SK-N-SH (cell line): Measurements from ENCODE around the gene DUSP28. TPM values are rescaled to one million over a fixed set of nuclear protein-coding genes. Genes with fewer than 3 reads are reported as not detected.

Source experiments
- CTCF ChIA-PET: fragments of 300-600, 350-600 bp; formaldehyde crosslinking; extraction: SDS; loops from one replicate; lab custom pipeline; 2021; lab: Yijun Ruan, JAX
- POLR2A ChIA-PET: fragments of 350-600 bp; sonication (Branson Sonifier 250); formaldehyde crosslinking; extraction: SDS; loops from one replicate; lab custom pipeline; 2020; ENCODE audit warnings: antibody characterized with exemption, inconsistent platforms; lab: Yijun Ruan, JAX
- DNase-seq: peaks from one replicate; pipeline ENCODE4 v3.0.0; 2012
- H2AFZ ChIP-seq: fragments of 200-600 bp; sonication (generic); 2 replicates; pipeline ENCODE4 v1.8.1; 2016; ENCODE audit warnings: antibody characterized with exemption, mild to moderate bottlenecking, low read depth
- H3F3A ChIP-seq: fragments of 200-600 bp; sonication (generic); replicated peaks from 2 replicates; pipeline ENCODE3; 2016; ENCODE audit warnings: antibody characterized with exemption, mild to moderate bottlenecking; ENCODE audit not compliant: insufficient read depth
- H3K27ac ChIP-seq, 2 experiments: fragments of 200-500 bp in 1 of 2; fragments of 200-600 bp in 1 of 2; sonication (Bioruptor generic) in 1 of 2; sonication (generic), shearing (Covaris generic) in 1 of 2; 2 replicates each; pipeline versions ENCODE4 v1.5.1 to v1.6.1; 2014 to 2016; ENCODE audit warnings: low read depth in 2 of 2, inconsistent platforms in 1 of 2, low read length in 1 of 2, mild to moderate bottlenecking in 1 of 2, mixed read lengths in 1 of 2
- H3K27me3 ChIP-seq: fragments of 200-600 bp; sonication (generic), shearing (Covaris generic); 2 replicates; pipeline ENCODE4 v1.6.1; 2016; ENCODE audit warnings: mixed run types; ENCODE audit not compliant: insufficient read depth
- H3K36me3 ChIP-seq, 2 experiments: fragments of 200-500 bp in 1 of 2; fragments of 200-600 bp in 1 of 2; sonication (Bioruptor generic) in 1 of 2; sonication (generic) in 1 of 2; replicated peaks in 1 of 2; 2 replicates each; pipeline versions ENCODE3 to v1.5.1; 2014 to 2016; ENCODE audit warnings: low read length in 1 of 2, mild to moderate bottlenecking in 1 of 2; ENCODE audit not compliant: insufficient read depth in 2 of 2, control insufficient read depth in 1 of 2
- H3K4me1 ChIP-seq, 2 experiments: fragments of 200-500 bp in 1 of 2; fragments of 200-600 bp in 1 of 2; sonication (Bioruptor generic) in 1 of 2; sonication (generic), shearing (Covaris generic) in 1 of 2; 2 replicates each; pipeline versions ENCODE4 v1.5.1 to v1.6.1; 2014 to 2016; ENCODE audit warnings: low read depth in 1 of 2, low read length in 1 of 2, mixed run types in 1 of 2; ENCODE audit not compliant: insufficient read depth in 2 of 2, control insufficient read depth in 1 of 2
- H3K4me2 ChIP-seq: fragments of 200-600 bp; sonication (generic), shearing (Covaris generic); 2 replicates; pipeline ENCODE4 v1.6.1; 2017; ENCODE audit warnings: mixed run types
- H3K4me3 ChIP-seq, 2 experiments: fragments of 200-500 bp in 1 of 2; fragments of 200-600 bp in 1 of 2; sonication (Bioruptor generic) in 1 of 2; sonication (generic), shearing (Covaris generic) in 1 of 2; 2 replicates each; pipeline versions ENCODE4 v1.5.1 to v1.8.1; 2014 to 2016; ENCODE audit warnings: low read depth in 2 of 2, inconsistent platforms in 1 of 2, low read length in 1 of 2, mild to moderate bottlenecking in 1 of 2, mixed read lengths in 1 of 2, moderate library complexity in 1 of 2
- H3K79me2 ChIP-seq: fragments of 200-600 bp; sonication (generic); 2 replicates; pipeline ENCODE4 v1.8.1; 2017; ENCODE audit warnings: mild to moderate bottlenecking; ENCODE audit not compliant: insufficient read depth
- H3K9ac ChIP-seq: fragments of 200-600 bp; sonication (generic); 2 replicates; pipeline ENCODE4 v1.6.1; 2017; ENCODE audit warnings: mixed run types
- H3K9me2 ChIP-seq: fragments of 200-600 bp; sonication (generic); 2 replicates; pipeline ENCODE4 v1.6.1; 2017; ENCODE audit warnings: mixed run types
- H3K9me3 ChIP-seq: fragments of 200-600 bp; sonication (generic); 2 replicates; pipeline ENCODE4 v1.6.1; 2017; ENCODE audit warnings: mixed run types, mild to moderate bottlenecking, moderate library complexity
- H4K20me1 ChIP-seq: fragments of 200-600 bp; sonication (generic); 2 replicates; pipeline ENCODE4 v1.6.1; 2017; ENCODE audit warnings: mild to moderate bottlenecking, mixed run types; ENCODE audit not compliant: insufficient read depth
- CHD2 ChIP-seq: fragments of 150-350 bp; IDR thresholded peaks from 2 replicates; pipeline ENCODE4 v1.6.1; 2018; ENCODE audit warnings: low read length; ENCODE audit not compliant: partially characterized antibody
- CTCF ChIP-seq: fragments of 200-600 bp; sonication (generic); IDR thresholded peaks from 2 replicates; pipeline ENCODE4 v1.6.1; 2017; ENCODE audit warnings: antibody characterized with exemption, mild to moderate bottlenecking, moderate library complexity
- ELF1 ChIP-seq: IDR thresholded peaks from 2 replicates; pipeline ENCODE4 v1.4.0; 2012
- EP300 ChIP-seq, 2 experiments: IDR thresholded peaks; 2 replicates each; pipeline versions ENCODE4 v1.4.0 to v1.6.1; 2012; ENCODE audit warnings: borderline replicate concordance in 1 of 2, low read depth in 1 of 2, low read length in 1 of 2
- EZH2phosphoT487 ChIP-seq: fragments of 200-600 bp; sonication (generic); IDR thresholded peaks from 2 replicates; pipeline ENCODE4 v1.6.1; 2017; ENCODE audit warnings: low read depth, mixed run types, mild to moderate bottlenecking, antibody characterized with exemption, moderate library complexity, borderline replicate concordance
- FOSL2 ChIP-seq: IDR thresholded peaks from 2 replicates; pipeline ENCODE4 v1.4.0; 2012; ENCODE audit warnings: low read depth, mild to moderate bottlenecking, moderate library complexity, borderline replicate concordance
- FOXJ3 ChIP-seq: sonication (generic); formaldehyde crosslinking; IDR thresholded peaks from 2 replicates; pipeline ENCODE4 v1.5.1; 2020; ENCODE audit warnings: mild to moderate bottlenecking, missing genetic modification reagents
- FOXM1 ChIP-seq: IDR thresholded peaks from 2 replicates; pipeline ENCODE4 v1.4.0; 2012; ENCODE audit warnings: low read depth, mild to moderate bottlenecking
- GABPA ChIP-seq: IDR thresholded peaks from 2 replicates; pipeline ENCODE4 v1.4.0; 2012; ENCODE audit warnings: low read depth, mild to moderate bottlenecking
- GATA2 ChIP-seq: sonication (generic); formaldehyde crosslinking; IDR thresholded peaks from 2 replicates; pipeline ENCODE4 v1.5.0; 2020; ENCODE audit warnings: mild to moderate bottlenecking, missing genetic modification reagents
- IRF3 ChIP-seq: fragments of 150-350 bp; IDR thresholded peaks from 2 replicates; pipeline ENCODE4 v1.6.1; 2016; ENCODE audit warnings: mild to moderate bottlenecking, low read depth, low read length
- JUND ChIP-seq: IDR thresholded peaks from 2 replicates; pipeline ENCODE4 v1.4.0; 2012
- MAX ChIP-seq: IDR thresholded peaks from 2 replicates; pipeline ENCODE4 v1.4.0; 2012; ENCODE audit warnings: low read depth
- MEF2A ChIP-seq: IDR thresholded peaks from 2 replicates; pipeline ENCODE4 v1.4.0; 2012; ENCODE audit warnings: low read depth, borderline replicate concordance
- MXI1 ChIP-seq: IDR thresholded peaks from 2 replicates; pipeline ENCODE4 v1.6.1; 2012; ENCODE audit warnings: mild to moderate bottlenecking, low read depth, low read length, improper control_type of control experiment
- PBX3 ChIP-seq: IDR thresholded peaks from 2 replicates; pipeline ENCODE4; 2012
- POLR2AphosphoS5 ChIP-seq: IDR thresholded peaks from 2 replicates; pipeline ENCODE4 v1.6.1; 2012; ENCODE audit warnings: low read depth, low read length
- REST ChIP-seq: IDR thresholded peaks from 2 replicates; pipeline ENCODE4 v1.6.1; 2012; ENCODE audit warnings: mild to moderate bottlenecking, low read depth, low read length, moderate library complexity
- YY1 ChIP-seq: IDR thresholded peaks from 2 replicates; pipeline ENCODE4 v1.4.0; 2012; ENCODE audit warnings: low read depth, mild to moderate bottlenecking
- WGBS: methylation state at CpG from one replicate; pipeline ENCODE4 v1.1.6; 2017; ENCODE audit warnings: low lambda C conversion rate; 5-methylcytosine and 5-hydroxymethylcytosine counted together
- polyA plus RNA-seq, 3 experiments: library from polyadenylated mRNA; depleted of rRNA; stranded (reverse); fragments of >200 nt; gene quantifications; 2 replicates each; pipeline ENCODE4 v1.2.3, GENCODE V29; 2012

DUSP28 gene
- polyA plus RNA-seq, 1 of the 3 experiments (the other 2 are of a cell fraction): 4.1 TPM

- ChIA-PET POLR2A (no interaction called here), CTCF (no interaction called here)
- Histone ChIP-seq H2AFZ (no peak overlapping the region), H3K27ac (no peak overlapping the region), H4K20me1 (no peaks in the 10 kb centered on the region), H3K36me3 (peaks cover 10 to 14% of the 10 kb centered on the region in 2 experiments), H3K9ac (no peak overlapping the region), H3K4me1 (no peaks in the 10 kb centered on the region), H3K9me2 (no peaks in the 10 kb centered on the region), H3K4me2 (no peak overlapping the region), H3K79me2 (no peaks in the 10 kb centered on the region), H3K27me3 (no peaks in the 10 kb centered on the region), H3K4me3 (no peak overlapping the region), H3F3A (no peaks in the 10 kb centered on the region), H3K9me3 (no peaks in the 10 kb centered on the region)
- DNase-seq: no peak
- 94% methylated on average over 25 of the region's 25 CpGs for WGBS
- TF ChIP-seq EZH2phosphoT487 (no peak), PBX3 (no peak), EP300 (IDR thresholded peaks at IDR 0.05; ENCODE audit: borderline replicate concordance in 1 of 2, low read depth in 1 of 2, low read length in 1 of 2) (no peak), FOXM1 (no peak), CHD2 (no peak), JUND (no peak), IRF3 (no peak), MXI1 (no peak), YY1 (no peak), FOSL2 (no peak), POLR2AphosphoS5 (no peak), ELF1 (no peak)
These were observed 40.6 kb upstream of the DUSP28 start for GRCh38 chr2:240519396-240520129.

- Histone ChIP-seq H3F3A (no peaks in the 10 kb centered on the region), H3K79me2 (no peaks in the 10 kb centered on the region), H3K4me2 (no peak overlapping the region), H3K9me3 (0 out of 2 replicates have a peak, but pooled peaks cover 3% of the 10 kb centered on the region), H3K36me3 (peaks cover 15% of the 10 kb centered on the region in 2 experiments), H3K27ac (no peak overlapping the region), H2AFZ (no peak overlapping the region), H3K4me3 (no peak overlapping the region), H3K9ac (no peak overlapping the region), H3K9me2 (no peaks in the 10 kb centered on the region), H4K20me1 (no peaks in the 10 kb centered on the region), H3K4me1 (no peaks in the 10 kb centered on the region), H3K27me3 (no peaks in the 10 kb centered on the region)
- DNase-seq: no peak
- WGBS: 98% methylated on average over 32 of the region's 52 CpGs
- ChIA-PET POLR2A (no interaction called here), CTCF (no interaction called here)
- TF ChIP-seq GATA2 (CRISPR knock-in tag) (no peak), MAX (no peak), REST (no peak), MEF2A (no peak), JUND (no peak), GABPA (no peak), FOXJ3 (CRISPR knock-in tag) (no peak), ELF1 (no peak), CTCF (no peak), FOXM1 (no peak)
These were observed 39.8 kb upstream of the DUSP28 start for GRCh38 chr2:240520130-240520973.
